ENCODE results near the gene DSCAM.

DSCAM gene

DNA sequence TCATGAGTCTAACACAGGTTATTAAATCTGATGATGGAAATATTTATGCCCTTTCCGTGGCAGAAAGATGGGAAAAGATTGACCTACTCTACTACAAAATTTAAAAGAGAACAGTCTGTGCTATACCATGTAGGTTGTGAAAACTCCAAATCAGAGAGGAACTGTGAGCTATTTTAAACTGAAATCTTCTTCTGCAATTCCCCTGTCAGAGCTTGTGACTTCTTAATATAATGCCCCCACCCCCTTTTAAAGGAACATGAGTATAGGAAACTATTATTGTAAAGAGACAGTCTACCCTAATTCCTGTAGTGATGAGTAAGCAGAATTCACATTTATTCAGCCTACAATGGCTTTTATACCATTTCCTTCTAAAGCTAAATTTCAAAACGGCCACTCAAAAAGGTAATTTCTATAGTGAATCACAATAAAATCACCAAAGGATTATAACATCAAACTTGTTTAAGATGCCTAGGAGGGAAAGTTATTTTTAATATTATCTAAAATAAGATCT lies 11.7 kb downstream of the DSCAM start:
- DNase-seq = peak in 1 of 3 donors; percentile 6

GRCh38 chr21:40833184-40833583 lies 13.8 kb downstream of the DSCAM start:
- DNase-seq = no peak

- no peak for DNase-seq
Observed at GRCh38 chr21:40832316-40832715, 14.6 kb downstream of the DSCAM start.

GRCh38 chr21:40830836-40831235 lies 16.1 kb downstream of the DSCAM start:
- DNase-seq = no peak

GRCh38 chr21:40829791-40830190 lies 17.2 kb downstream of the DSCAM start:
- DNase-seq = no peak

DNA sequence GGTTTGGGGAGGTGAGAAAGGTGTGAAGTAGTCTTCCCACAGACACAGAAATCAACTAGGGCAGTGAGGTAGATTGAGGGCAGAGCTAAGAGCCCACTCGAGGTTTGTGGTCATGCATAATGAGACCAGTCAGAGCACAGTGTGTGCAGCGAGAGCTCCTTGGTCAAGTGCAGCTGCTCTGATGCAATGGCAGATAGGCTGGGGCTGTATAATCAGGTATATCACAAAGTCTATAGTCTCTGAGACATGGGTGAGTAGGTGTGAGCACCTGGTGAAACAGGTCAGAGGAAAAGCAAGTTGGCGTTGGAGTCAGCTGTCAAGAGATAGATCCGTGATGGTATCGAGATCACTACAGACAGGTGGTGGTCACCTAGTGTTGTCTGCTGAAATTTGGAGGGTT lies 17.6 kb downstream of the DSCAM start:
- DNase-seq = no peak

- DNase-seq = no peak
Observed at GRCh38 chr21:40827509-40827908, 19.4 kb downstream of the DSCAM start.

- no peak for DNase-seq
Observed at GRCh38 chr21:40819071-40819900, 27.7 kb downstream of the DSCAM start.

DNA sequence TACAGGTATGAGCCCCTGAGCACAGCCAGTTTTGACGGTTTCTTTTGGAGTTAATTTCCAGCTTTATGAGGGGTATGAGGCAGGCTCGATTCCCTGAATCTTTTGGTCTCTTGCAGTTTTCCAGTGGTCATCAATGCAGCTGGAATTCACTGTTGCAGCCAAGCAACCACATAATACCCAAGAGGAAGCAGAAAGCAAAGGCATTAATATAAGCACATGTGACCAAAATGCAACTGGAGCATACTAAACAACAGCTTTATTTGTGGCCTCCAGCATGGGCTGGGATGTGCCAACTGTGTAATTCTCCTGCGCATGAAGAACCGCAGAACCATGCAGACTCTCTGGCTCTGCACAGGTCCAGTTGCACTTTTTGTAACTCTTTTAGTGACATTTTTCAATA lies 33.0 kb downstream of the DSCAM start:
- no peak for DNase-seq

DNA sequence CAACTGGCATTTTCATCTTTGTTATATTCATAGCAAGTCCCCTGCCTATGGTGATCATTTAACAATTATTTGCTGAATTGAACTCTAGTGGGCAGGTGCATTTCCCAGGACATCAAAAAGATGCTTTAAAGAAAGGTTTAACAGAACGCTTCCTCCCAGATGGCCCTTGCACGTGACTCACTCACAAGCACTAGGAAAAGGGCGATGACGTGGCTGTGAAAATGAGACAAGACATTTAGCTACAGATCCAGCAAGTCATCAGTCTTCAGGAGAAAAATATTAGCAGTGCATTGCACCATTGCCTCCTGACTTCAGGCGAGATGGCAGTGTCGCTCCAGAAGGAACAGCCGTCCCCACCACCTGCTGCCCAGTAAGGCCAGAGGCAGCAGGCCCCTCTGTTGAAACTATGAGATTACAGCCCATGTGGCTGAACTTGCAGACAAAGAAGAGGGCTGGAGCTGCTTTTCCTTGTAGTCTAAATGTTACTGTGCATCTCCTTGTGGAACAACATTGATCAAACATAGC lies 37.2 kb downstream of the DSCAM start:
- DNase-seq = no peak

GRCh38 chr21:40803101-40803500 lies 43.9 kb downstream of the DSCAM start:
- DNase-seq = no peak

DNA sequence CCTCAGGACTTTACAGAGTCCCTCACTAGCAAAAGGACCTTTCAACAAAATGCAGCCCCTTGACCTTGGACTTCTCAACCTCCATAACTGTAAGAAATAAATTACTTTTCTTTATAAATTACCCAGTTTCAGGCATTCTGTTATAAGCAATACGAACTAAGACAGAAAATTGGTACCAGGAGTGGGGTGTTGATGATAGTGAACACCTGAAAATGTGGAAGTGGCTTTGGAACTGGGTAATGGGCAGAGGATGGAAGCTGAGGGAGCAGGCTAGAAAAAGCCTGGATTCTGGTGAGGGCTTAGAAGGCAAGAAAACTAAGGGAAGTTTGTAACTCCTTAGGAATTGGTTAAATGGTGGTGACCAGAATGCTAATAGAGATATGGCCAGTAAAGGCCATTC lies 46.8 kb downstream of the DSCAM start:
- DNase-seq = no peak

GRCh38 chr21:40797891-40798290 lies 49.1 kb downstream of the DSCAM start:
- DNase-seq = no peak

DNA sequence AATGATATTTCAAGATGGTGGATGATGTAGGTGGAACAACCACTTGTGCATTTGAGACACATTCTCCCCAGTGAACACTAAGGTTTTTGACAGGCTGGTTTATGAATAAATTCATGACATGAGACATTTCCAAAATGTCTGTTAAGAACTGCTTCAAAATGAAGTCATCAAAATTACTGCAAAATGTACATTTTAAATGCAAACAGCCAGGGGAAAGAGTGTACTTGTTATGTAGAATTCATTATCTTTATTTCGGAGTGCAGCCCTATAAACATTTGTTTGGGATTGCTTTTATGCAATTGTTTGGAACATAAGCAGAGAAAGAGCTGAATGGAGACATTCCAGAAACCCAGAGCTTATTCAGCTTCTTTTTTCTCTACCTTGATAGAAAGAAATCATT lies 49.5 kb downstream of the DSCAM start:
- no peak for DNase-seq

- no peak for DNase-seq
Observed at GRCh38 chr21:40796464-40796863, 50.5 kb downstream of the DSCAM start.

- DNase-seq = no peak
Observed at GRCh38 chr21:40795313-40795712, 51.6 kb downstream of the DSCAM start.

DNA sequence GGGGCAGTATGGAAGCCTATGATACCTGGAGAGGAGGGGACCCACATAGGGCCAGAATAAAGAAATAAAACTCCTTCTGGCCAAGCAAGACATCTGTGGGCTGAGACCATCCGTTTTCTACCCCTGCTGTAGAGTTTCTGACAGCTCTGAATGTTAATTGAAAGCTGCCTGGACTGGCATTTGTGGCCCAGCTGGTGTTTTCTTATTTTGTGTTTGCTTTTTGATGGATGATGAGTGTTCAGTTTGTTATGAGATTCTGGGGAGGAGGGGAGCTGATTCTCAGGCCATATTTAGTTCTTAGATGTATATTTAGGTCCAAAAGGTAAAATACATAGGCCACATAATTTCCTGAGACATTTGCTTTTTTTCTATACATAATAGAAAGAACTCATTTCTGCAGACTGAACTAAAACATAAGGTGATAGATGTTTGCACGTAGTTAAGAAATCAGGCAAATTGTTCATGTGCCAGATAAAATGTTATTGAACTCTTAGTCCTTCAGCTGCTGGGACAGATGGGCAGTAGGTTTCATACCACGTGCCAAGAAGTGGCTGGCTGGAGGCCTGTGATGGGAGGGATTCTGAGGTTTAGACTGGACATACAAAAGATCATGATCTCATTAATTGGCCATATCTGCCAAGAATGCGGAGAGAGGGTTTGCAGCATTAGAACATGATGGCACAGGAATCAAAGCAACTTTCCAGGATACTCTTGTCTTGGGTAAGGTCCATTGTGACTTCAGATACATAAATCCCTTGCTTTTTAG lies 54.1 kb downstream of the DSCAM start:
- no peak for DNase-seq

- DNase-seq = no peak
Observed at GRCh38 chr21:40788635-40789034, 58.3 kb downstream of the DSCAM start.

- DNase-seq = no peak
Observed at GRCh38 chr21:40783404-40783803, 63.6 kb downstream of the DSCAM start.

DNA sequence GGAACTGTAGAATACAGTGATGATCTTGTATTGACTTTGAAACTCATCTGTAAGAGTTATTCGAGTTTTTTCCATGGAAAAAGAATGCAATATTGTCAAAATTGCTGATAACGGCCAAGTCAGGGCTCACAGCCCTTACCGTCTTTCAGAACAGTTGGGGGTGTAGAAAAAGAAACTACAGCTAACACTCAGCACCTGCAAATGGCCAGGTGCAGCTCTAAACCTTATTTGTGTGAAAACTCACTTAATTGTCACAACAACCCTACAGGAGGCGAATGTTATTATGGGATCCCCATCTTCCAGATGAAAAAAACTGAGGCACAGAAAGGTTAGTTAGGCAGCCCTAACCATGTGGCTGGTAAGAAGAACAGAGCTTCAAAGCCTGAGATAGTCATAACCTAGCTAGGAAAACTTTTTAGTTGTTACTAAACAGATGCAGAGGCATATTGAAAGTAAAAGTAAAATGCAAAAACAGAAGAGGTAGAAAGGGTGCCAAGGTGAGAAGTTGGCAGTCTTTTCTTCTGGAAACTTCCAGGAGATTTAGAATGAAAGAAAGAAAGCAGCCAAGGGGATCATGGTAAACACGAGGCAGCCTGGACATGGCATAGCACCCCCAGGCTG lies 76.4 kb downstream of the DSCAM start:
- no peak for DNase-seq

GRCh38 chr21:40769231-40769630 lies 77.7 kb downstream of the DSCAM start:
- DNase-seq = no peak

- DNase-seq = no peak
Observed at GRCh38 chr21:40768056-40768455, 78.9 kb downstream of the DSCAM start.

GRCh38 chr21:40766381-40766780 lies 80.6 kb downstream of the DSCAM start:
- no peak for DNase-seq
